T-helper 1 cell treated with Interleukin-12 subunit alpha and Interleukin-12 subunit beta and Interleukin-4 antibody, amounts not matched to agents 30 ng/mL and 1 ng/mL, for 36 hours (primary cell): ENCODE results near the gene DSCAML1. TPM values are rescaled to one million over a fixed set of nuclear protein-coding genes. Genes with fewer than 3 reads are reported as not detected.

Experiments used
- intact Hi-C: fragments of 100-400 bp; cut with micrococcal nuclease; formaldehyde crosslinking; loops from one replicate; pipeline ENCODE4 v1.15.1; 2024
- total RNA-seq: library from RNA; stranded (reverse); gene quantifications from 2 replicates; pipeline ENCODE4 v1.2.3, GENCODE V29; 2022

The DSCAML1 gene
- total RNA-seq, 1 donor from 2014 or later, result 0.27 TPM

DNA sequence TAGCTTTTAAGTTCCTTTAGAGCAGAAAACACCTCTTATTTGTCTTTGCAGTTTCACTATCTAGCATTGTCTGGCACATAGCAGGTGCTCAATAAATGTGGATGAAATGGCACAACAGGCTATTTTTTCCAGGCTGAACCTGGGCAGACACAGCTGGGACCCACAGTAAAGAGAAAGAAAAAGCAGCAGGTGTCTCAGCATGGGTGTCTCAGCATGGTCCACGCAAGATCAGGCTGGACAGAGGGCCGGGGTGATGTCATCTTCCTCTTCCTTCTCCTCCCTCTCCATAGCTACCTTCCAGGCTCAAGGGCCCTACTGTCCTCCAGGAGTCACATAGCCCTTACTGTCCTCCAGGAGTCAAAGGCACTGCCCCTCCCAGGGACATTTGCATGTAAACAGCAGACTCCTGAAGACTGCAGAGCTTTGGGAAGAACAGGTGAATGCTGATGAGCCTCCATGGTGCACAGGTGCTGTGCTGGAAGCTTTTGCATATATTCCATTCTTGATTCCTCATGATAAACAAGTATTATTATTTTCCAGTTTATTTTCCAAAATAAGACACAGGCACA is 65.2 kb downstream of the DSCAML1 start:
- intact Hi-C loops, result no loop called here

DNA sequence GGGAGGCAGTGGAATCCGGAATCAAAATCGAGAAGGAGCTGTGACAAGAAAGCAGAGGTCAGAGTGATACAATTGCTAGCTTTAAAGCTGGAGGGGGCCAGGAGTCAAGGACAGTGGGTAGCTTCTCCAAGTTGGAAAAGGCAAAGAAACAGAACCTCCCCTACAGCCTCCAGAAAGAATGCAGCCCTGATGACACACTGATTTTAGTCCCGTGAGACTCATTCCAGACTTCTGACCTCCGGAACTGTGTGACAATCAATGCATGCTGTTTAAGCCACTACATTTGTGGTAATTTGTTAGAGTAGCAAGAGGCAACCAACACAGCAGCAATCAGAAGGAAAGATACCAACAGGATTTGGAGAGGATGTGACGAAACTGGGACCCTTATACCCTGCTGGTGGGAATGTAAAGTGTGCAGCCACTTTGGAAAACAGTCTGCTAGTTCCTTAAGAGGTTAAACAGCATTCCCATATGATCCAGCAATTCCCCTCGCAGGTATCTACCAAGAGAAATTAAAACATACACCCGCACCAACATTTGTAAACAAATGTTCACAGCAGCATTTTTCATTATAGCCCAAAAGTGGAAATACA is 66.7 kb downstream of the DSCAML1 start:
- intact Hi-C loops, result no loop called here

DNA sequence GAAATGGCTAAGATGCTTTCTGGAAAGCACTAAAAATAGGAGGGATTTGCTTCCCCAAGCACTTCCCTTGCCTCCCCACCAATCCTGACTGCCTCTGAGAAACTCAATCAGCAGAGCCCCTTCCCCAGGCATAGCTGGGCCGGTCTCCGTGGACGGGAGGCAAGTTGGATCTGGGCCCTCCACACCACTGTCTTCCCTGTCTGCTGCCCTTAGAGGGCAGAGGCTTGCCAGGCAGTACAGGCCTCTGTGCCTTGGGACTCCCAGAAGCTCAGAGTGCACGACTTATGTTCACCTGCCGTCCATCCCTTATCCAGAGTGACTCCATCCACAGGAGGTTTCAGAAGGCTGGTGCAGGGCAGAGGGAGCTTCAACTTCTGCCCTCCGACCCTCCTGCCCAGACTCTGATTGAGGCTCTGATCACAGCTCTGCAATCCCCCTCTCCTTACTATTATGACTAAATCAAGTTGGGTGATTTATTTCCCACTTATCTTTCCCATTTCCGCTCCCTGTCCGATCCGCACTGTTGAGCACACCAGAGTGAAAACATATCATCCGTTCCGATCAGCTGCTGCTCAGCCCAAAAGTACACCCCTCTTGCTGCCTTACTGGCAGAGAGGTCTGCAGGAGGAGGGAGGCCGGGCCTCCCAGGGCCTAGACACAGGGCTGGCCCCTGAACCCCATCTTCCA is 71.8 kb downstream of the DSCAML1 start:
- intact Hi-C loops, result loop anchor here (5.0 kb wide), 1 partner anchor 1617 kb away; the partner anchor contains the start of gene C1QTNF5

DNA sequence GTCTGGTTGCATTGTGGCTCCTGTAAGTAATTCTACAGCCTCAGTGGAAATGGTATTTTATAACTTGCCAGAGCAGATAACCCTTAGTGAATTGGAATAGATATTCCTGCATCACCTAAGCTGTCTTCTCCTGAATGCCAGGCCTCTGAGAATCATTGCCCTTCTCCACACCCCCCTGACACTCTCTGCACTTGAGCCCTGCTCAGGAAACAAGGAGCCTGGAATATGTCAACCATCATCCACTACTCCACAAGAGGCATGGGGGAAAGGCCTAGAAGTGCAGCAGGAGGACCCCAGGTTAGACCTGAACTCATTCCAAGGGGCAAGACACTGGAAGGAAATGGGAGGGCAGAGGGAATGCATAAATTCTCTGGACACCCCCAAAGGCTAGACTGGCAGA is 72.4 kb downstream of the DSCAML1 start:
- intact Hi-C loops, result loop anchor here (5.0 kb wide), 1 partner anchor 1618 kb away; the partner anchor contains the start of gene C1QTNF5

DNA sequence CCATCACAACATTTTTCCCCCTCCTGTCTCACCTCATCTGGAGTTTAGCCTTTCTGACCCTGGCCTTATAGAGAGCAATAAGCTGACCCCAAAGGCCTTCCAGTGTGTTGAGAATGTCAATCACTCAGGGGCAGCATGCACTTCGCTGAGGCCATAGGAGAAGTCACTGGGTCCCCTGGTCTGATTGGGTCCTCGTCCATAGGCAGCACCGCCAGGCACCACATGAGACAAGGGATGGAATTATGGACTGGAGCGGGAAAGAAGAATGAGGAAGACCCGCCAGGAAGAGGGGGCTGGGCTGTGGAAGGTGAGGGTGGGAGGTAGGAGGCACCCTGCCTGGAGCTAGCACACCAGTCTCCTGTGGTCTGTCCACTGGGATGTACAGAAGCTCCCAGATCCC is 72.9 kb downstream of the DSCAML1 start:
- intact Hi-C loops, result no loop called here

DNA sequence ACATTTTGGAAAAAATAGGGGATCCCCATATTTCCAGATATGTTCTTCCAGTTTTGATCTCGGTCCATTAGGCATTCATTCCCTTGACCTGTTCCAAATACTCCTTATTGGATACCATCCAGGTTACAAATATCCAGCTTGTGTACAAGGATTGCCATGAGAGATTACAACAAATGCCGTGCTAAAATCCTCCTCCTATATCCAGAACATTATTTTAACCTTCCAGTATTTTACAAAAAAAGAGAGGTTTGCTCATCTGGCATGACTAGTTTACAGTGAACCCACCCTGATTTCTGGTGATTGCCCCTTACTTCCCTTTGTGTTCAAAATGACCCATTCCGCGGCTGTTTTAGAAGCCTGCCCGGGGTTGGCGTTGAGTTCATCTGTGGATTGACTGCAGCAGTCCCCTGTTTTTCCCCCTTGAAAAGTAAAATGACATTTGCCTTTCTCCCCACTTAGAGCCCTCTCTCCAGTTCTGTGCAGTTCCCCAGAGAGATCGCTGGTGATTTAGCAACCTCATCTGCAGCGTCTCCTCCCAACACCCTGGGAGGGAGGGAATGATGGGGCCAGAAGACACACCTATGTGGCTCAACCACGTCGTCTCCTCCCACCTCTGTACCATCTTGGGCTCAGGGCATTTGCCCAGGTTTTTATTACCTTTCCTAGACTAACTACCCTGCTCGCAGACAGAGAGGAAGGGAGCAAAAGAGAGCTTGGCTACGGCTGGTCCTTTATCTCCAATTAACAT is 73.6 kb downstream of the DSCAML1 start:
- intact Hi-C loops, result no loop called here

DNA sequence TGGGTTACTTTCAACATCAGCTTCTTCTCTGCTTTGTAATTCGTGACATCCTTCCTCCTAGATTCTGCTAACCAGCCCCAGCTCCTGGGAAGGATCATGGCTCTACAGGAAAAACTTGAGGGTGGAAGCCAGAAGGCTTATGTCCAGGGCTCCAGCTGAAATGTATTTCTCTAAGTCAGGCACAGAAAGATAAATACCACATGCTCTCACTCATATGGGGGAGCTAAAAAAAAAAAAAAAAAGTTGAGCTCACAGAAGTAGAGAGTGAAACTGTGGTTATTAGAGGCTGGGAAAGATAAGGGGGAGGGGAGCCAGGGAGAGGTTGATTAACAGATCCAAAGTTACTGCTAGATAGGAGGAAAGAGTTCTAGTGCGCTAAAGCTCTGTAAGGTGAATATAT is 74.9 kb downstream of the DSCAML1 start:
- intact Hi-C loops, result no loop called here

DNA sequence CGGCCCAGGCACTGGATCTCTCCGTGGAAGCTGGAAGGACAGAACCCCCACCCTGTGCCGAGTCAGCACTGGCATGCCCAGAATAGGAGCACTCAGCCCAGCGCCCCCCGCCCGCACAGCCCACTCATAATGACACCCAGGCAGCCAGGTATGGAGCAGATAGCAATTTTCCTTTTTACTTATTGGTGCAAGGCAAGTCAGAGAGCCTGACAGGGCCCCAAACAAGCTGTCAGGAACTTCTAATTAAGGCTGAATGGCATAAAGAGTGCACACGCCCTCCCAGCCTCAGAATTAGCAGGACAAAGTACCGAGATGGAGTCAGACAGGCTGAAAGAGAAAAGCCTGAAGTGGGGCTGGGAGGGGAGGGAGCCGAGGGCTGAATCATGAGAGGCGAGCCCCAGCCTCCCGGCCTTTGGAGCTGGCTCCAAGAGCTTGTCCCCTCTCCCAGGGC is 76.9 kb downstream of the DSCAML1 start:
- intact Hi-C loops, result no loop called here

DNA sequence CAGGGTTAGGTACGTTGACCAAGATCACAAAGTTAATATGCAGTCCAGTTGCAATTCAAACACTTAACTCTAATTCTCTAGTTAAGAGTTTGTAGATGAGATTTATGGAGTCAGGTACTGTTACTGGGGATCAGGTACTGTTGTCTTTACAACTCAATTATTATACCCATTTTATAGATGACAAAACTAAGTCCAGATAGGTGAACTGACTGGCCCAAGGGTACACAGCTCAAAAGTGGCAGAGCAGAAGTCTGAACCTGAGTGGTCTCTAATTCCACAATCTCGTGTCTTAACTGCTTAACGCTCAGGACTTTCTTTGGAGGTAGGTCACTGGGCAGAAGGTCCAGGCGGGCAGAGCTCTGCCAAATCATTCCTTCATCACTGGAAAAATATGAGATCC is 77.5 kb downstream of the DSCAML1 start:
- intact Hi-C loops, result no loop called here

DNA sequence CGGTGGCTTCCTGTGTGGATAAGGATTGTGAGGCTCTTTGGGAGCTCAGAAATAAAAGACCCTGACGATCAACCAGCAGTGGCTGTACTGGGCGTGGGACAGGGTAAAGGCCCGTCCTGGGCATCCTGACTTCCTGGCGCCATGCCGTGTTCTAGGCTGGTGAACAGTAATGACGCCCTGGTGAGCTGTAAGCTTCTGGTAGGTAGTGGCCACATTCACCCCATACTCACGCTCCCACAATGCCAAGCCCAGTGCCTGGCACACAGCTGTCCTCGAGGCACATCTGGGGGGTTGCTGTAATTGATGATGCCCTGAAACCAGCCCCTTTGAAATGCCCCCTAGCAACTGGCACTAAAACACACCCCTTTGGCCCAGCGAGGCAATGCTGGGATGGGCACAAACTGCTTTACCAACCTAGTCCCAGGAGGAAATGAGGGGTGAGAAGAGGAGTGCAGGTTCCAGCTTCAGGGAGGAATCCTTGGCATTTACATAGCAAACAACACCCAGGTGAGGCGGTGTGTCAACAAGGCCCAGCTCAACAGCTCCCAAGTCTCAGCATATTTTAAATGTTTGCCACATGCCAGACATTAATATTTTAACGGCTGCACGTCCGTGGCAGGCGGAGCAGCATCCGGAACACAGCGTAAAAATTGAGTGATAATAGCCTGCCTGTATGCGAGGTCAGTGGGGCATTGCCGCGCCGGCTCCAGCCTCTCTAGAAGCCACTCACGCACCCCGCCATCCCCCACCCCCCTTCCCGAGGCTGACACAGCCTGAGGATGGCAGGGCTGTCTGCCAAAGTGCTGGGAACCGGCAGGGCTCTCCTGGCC is 79.3 kb downstream of the DSCAML1 start:
- intact Hi-C loops, result no loop called here

DNA sequence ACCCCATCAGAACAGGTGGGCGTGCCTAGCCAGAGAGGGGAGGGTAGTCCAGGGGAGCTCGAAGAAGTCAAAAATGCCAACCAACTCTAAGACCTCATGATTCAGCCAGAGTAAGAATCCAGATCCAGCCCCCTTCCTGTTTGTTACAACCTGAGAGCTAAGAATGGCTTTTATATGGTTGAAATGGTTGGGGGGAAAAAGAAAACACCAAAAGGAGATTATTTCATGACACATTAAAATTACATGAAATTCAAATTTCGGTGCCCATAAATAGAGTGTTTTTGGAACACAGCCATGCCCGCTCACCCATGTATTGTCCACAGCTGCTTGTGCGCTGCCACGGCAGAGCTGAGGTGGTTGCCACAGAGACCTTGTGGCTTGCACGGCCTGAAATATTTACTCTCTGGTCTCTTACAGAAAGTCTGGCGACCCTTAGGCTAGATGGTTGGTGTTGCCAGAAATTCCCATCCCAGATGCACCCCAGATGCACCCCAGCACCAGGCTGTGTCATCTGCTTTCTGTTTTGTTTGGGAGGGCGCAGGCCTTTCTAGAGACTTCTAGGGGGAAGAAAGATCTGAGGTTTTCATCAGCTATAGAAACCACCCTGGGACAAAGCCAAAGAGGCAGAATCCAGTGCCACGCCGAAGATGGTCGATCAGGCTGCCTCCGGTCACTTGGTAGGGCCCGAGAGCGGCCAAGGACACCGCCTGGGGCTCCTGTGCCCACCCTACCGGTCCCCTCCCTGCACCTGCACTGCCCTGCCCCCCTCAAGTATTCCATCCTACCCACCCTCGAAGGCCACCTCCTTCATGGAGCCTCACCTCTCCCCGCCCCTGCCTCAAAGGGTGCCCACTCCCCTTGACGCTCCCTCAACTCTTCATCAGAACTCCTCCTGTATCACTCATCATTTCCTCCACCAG is 80.2 kb downstream of the DSCAML1 start:
- intact Hi-C loops, result no loop called here

DNA sequence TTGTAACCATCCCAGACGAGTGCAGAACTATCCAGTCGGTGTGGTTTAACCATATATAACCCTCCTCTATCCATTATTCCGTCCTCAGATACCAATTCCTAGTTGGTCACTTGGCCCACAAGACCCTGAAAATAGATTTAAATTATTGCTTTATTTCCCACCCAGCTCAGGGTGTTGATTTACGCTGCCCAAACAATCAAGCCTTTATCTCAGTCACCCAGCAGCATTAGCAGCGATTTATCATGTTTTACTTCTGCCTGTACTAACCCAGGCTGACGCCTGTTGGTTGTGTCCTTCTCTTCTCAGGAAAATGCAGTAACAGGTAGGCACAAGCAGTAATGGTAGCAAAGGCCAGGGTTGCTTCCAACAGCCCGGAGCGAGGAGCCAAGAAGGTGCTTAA is 81.2 kb downstream of the DSCAML1 start:
- intact Hi-C loops, result no loop called here

DNA sequence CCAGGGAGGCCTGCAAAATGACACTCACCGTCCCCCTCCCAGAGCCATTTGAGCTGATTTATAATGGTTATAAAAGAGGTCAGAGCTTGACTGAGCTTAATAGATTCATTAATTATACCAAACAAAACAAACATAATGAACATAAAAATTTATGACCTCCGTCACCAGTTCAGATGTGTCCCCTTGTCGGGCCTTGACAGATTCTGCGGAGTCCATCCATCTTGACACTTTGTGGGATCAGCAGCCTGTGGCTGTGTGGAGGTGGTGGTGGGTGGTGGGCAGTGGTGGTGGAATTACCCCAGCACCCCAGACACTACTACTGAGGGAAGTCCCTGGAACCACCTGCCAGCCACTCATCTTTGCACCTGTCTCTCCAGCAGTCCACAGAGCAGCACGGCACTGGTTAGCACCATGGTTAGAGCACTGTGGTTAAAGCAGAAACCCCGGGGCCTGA is 83.5 kb downstream of the DSCAML1 start:
- intact Hi-C loops, result no loop called here

DNA sequence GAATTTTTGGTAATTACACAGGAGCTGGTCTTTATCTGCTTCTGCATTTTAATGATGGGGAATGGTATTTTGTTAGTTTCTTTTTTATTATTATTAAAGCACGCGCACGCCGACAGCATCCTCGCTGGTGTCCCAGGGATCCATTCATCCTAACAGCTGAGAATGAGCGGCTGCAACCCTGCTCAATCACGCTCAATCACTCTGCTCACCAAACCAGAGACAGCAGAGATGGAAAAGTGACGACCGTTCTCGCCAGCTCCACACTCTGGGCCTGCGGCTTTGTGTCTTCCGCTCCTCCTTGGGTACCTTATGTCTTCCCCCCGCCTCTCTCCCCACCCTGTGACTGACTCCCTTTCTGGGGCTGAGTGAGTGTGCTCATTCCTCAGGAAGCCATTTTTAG is 84.5 kb downstream of the DSCAML1 start:
- intact Hi-C loops, result no loop called here

DNA sequence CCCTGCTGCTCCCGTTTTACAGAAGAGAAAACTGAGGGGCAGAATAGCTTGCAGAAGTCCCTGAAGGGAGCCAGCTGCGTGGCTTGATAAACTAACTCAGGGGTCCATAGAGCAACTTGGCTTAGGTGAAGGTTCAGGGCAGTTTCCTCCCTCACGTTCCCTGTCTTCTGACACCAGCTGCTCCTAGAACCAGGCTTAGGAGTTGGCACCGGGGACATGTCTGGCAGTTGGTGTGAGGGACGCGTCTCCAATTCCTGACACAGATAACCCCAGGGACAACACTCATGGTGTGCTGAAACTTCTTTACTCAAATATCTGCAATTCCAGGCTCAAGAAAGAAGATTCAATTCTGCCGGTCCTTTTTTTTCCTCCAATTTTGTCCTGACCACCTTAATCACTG is 85.7 kb downstream of the DSCAML1 start:
- intact Hi-C loops, result no loop called here

DNA sequence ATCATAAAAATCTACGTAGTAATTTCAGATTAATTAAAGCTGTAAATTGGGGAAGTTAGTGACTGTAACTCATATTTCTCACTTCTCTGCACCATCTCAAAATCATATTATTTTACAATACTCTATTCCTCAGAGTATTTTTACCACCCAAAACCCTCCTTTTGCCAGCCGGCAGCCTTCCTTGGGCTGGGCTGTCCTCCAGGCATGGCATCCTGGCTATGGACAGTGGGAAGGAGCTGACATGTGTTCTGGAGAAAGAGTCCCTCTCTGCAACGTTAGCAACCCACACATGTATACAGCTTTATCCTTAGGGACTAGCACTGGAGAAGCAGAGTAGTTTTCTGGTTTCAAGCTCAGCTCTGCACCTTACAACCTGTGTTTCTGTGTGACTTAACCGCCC is 86.8 kb downstream of the DSCAML1 start:
- intact Hi-C loops, result no loop called here

DNA sequence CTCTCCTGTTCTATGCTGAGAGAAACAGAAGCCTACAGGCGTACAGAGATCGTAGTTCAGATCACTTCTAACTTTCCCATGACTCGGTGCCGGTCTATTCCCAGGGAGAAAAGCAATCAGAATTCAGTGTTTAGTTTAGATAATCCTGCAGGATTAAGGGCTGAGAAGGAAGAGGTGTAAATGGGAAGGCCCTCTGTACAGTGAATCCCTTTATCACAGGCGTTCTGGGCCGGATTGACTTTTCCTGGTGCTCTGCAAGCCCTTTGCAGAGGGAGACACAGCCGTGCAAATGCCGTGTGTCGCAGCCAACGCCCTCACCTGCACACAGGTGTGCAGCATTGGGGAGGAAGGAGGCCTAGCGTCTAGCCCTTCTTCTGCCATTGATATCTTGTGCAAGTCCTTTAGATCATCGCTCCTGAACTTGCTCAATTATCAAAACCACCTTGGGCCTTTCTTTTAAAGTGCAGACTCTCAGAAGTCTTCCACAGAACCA is 90.6 kb downstream of the DSCAML1 start:
- intact Hi-C loops, result no loop called here

DNA sequence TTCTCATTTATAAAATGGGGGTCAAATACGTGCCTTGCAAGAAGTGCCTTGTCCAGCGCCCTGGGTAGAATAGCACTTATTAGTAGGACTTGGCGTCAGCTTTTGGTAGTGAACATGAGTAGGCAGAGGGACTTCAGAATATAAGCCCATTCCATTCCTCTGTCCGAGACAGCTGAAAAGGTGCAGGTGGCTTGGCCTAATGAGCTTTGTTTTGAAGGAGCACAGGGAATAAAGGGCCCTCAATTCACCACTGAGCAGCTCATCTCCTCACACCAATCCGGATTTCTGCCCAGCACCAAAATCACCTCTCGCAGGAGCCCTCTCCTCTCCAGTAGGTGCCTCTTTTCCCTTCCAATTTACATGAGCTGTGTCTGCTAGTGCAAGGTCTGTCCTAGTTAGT is 91.2 kb downstream of the DSCAML1 start:
- intact Hi-C loops, result no loop called here

DNA sequence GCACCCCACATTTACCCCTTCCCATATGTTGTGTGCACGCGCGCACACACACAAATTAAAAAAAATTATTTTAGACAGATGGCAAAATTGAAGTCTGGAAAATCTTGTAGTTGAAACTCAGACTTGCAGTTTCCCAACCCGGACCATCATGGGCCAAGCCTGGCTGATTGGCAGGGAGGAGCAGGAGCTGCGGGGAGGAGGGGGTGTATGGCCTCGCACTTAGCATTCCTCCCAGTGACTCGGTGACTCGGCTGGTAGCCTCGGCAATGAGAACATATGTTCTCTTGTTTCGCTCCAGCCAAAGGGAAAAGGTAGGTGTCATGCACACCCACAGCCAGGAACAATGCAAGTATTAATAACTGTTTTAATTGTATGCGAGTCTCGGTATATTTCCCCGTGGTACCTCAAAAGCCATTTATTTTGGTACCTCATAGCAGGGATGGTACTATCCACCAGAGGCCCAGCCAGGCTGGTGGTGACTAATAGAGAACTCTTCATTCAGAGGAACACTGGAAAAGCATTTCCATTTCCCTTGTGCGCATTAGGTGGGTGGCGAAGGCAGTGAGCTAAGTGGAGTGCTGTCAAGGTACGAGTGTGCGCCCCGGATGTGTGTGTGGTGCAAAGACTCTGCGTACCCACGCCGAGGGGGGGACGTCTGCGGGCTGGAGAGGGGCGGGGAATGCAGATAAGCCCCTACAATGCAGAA is 92.5 kb downstream of the DSCAML1 start:
- intact Hi-C loops, result no loop called here
